ENCODE data around the gene LRRFIP2.
A peak's percentile ranks its signal among the peaks of the same experiment; 100 is the strongest.
"Not testable (repeated sequence)": the region's sequence is repeated elsewhere in the genome, so short reads cannot be mapped to it uniquely, and the experiment has no call there.

LRRFIP2 gene, protein sequence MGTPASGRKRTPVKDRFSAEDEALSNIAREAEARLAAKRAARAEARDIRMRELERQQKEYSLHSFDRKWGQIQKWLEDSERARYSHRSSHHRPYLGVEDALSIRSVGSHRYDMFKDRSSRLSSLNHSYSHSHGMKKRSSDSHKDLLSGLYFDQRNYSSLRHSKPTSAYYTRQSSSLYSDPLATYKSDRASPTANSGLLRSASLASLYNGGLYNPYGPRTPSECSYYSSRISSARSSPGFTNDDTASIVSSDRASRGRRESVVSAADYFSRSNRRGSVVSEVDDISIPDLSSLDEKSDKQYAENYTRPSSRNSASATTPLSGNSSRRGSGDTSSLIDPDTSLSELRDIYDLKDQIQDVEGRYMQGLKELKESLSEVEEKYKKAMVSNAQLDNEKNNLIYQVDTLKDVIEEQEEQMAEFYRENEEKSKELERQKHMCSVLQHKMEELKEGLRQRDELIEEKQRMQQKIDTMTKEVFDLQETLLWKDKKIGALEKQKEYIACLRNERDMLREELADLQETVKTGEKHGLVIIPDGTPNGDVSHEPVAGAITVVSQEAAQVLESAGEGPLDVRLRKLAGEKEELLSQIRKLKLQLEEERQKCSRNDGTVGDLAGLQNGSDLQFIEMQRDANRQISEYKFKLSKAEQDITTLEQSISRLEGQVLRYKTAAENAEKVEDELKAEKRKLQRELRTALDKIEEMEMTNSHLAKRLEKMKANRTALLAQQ

DNA sequence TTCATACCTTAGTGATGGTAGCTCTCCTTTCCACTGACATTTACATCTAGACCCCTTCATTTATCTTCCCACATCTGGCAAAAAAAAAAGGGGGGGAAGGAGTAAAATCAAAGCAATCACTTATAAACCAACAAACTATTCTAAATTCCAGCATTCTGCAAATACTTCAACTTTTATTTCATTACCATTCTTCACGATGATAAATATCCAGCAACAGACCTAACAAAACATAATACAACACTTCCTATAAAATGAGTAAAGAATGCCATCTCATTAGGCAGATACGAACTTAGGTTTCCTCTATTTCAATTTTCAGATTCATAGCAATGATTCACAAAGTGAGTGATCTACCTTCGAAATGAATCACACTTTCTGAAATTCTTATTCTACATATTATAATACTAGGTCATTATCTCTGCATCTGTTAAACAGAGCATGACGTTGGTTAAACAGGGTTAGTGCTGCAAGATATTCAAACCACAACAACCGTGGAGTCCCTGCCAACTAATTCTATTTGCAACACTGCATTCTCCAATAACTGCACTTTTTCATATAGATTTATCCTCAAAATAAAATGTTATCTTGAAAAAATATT, at the start of gene LRRFIP2:
LRRFIP2 (minus strand) TSS at position 51 of the 595 bp plus-strand sequence. CDS start 25,599 bp downstream, outside the sequence.
- H4K20me1 ChIP-seq (ENCODE audit: insufficient read depth, low read length, poor library complexity, severe bottlenecking): peaks cover 67% of the 10 kb centered on the region
- no peaks in the 10 kb centered on the region for H3K36me3 ChIP-seq (ENCODE audit: insufficient read depth, low read length)
- H3K9me2 ChIP-seq (replicated peaks; ENCODE audit: low read depth, low read length): no peaks in the 10 kb centered on the region
- TF ChIP-seq EZH2phosphoT487 (IDR thresholded peaks at IDR 0.05; ENCODE audit: borderline replicate concordance): no peak
- TF ChIP-seq, protein P1, sequence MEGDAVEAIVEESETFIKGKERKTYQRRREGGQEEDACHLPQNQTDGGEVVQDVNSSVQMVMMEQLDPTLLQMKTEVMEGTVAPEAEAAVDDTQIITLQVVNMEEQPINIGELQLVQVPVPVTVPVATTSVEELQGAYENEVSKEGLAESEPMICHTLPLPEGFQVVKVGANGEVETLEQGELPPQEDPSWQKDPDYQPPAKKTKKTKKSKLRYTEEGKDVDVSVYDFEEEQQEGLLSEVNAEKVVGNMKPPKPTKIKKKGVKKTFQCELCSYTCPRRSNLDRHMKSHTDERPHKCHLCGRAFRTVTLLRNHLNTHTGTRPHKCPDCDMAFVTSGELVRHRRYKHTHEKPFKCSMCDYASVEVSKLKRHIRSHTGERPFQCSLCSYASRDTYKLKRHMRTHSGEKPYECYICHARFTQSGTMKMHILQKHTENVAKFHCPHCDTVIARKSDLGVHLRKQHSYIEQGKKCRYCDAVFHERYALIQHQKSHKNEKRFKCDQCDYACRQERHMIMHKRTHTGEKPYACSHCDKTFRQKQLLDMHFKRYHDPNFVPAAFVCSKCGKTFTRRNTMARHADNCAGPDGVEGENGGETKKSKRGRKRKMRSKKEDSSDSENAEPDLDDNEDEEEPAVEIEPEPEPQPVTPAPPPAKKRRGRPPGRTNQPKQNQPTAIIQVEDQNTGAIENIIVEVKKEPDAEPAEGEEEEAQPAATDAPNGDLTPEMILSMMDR (conservative IDR thresholded peaks at IDR 0.05; ENCODE audit: low read length): no peak
- no peaks in the 10 kb centered on the region for H3K27me3 ChIP-seq (ENCODE audit: insufficient read depth, low read length, poor library complexity, severe bottlenecking)
- peak within 1 kb of the TSS; percentile 92 for H3K9ac ChIP-seq (ENCODE audit: low read depth, low read length, poor library complexity, severe bottlenecking)
- peaks cover 90% of the 10 kb centered on the region for H3K79me2 ChIP-seq (ENCODE audit: insufficient read depth, low read length)
- H3K4me1 ChIP-seq (ENCODE audit: insufficient read depth, low read length, poor library complexity, severe bottlenecking): peaks cover 74% of the 10 kb centered on the region
- peak within 1 kb of the TSS; percentile 89 for H3K4me3 ChIP-seq (ENCODE audit: low read length, poor library complexity, severe bottlenecking)
- no peaks in the 10 kb centered on the region for H3F3A ChIP-seq (ENCODE audit: low read depth)
- H3K4me2 ChIP-seq (ENCODE audit: low read depth, low read length, poor library complexity, severe bottlenecking): peak within 1 kb of the TSS; percentile 84
- peak within 1 kb of the TSS; percentile 99; the same call in 1 of the 2 replicates for H2AFZ ChIP-seq (ENCODE audit: low read length)
- H3K9me3 ChIP-seq (ENCODE audit: insufficient read depth, low read depth, low read length): no peaks in the 10 kb centered on the region

DNA sequence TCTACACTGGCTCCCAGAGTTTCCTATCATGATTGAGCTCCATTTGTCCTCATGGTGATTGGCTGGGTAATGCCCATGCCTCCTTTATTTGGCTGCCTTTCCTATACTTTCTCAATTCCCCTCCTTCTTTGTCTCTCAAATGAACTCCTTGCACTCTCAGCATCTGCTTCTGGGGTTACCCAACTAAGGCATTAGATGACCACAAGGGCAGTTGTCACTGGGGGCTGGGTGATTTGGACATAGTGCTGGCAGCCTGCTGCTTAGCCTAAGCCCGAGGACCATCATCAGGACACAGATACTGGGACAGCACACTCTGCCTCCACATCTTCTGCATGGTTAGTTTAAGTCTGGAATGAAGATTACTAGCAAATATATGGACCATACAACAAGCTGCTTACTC, 49.2 kb upstream of the LRRFIP2 start:
- no peaks in the 10 kb centered on the region for H3K9me3 ChIP-seq (ENCODE audit: insufficient read depth, low read depth, low read length)
- no peak overlapping the region for H3K4me3 ChIP-seq (ENCODE audit: low read length, poor library complexity, severe bottlenecking)
- H3K4me1 ChIP-seq (ENCODE audit: insufficient read depth, low read length, poor library complexity, severe bottlenecking): peaks cover 9% of the 10 kb centered on the region

DNA sequence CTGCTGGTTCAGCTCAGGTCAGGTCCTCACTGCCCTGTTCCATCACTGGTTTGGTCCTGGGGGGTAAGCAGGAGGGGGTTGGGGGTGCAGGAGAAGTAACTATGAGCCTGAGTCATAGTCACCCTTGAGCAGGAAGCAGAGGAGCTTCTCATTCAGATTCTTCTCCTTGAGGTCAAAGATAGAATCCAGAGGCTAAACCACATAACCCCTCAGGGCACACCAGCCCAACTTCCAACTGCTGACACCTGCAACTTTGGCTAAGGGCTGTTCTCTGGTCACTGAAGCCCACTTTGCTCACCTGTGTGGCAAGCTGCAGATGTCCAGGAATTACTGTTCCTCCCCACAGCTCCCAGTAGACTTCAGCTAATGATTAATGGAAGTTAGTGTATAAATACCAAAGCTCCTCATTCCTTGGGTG, 48.8 kb upstream of the LRRFIP2 start:
- Histone ChIP-seq H3K36me3 (ENCODE audit: insufficient read depth, low read length) (no peaks in the 10 kb centered on the region), H3K9ac (ENCODE audit: low read depth, low read length, poor library complexity, severe bottlenecking) (no peak overlapping the region), H3K4me1 (ENCODE audit: insufficient read depth, low read length, poor library complexity, severe bottlenecking) (peaks cover 9% of the 10 kb centered on the region), H3K79me2 (ENCODE audit: insufficient read depth, low read length) (no peaks in the 10 kb centered on the region), H2AFZ (ENCODE audit: low read length) (no peak overlapping the region), H3F3A (ENCODE audit: low read depth) (no peaks in the 10 kb centered on the region), H4K20me1 (ENCODE audit: insufficient read depth, low read length, poor library complexity, severe bottlenecking) (no peaks in the 10 kb centered on the region), H3K4me3 (ENCODE audit: low read length, poor library complexity, severe bottlenecking) (no peak overlapping the region), H3K9me3 (ENCODE audit: insufficient read depth, low read depth, low read length) (no peaks in the 10 kb centered on the region), H3K4me2 (ENCODE audit: low read depth, low read length, poor library complexity, severe bottlenecking) (peak overlapping the region; percentile 25), H3K9me2 (replicated peaks; ENCODE audit: low read depth, low read length) (no peaks in the 10 kb centered on the region), H3K27me3 (ENCODE audit: insufficient read depth, low read length, poor library complexity, severe bottlenecking) (no peaks in the 10 kb centered on the region)
- TF ChIP-seq, protein P1 (conservative IDR thresholded peaks at IDR 0.05; ENCODE audit: low read length): no peak
- no peak for TF ChIP-seq EZH2phosphoT487 (IDR thresholded peaks at IDR 0.05; ENCODE audit: borderline replicate concordance)

More for the DNA sequence above, 49.2 kb upstream of the LRRFIP2 start:
- no peaks in the 10 kb centered on the region for H3K36me3 ChIP-seq (ENCODE audit: insufficient read depth, low read length)
- H3K9me2 ChIP-seq (replicated peaks; ENCODE audit: low read depth, low read length): no peaks in the 10 kb centered on the region
- H3K27me3 ChIP-seq (ENCODE audit: insufficient read depth, low read length, poor library complexity, severe bottlenecking): no peaks in the 10 kb centered on the region
- TF ChIP-seq, protein P1 (conservative IDR thresholded peaks at IDR 0.05; ENCODE audit: low read length): no peak
- TF ChIP-seq EZH2phosphoT487 (IDR thresholded peaks at IDR 0.05; ENCODE audit: borderline replicate concordance): no peak
- no peaks in the 10 kb centered on the region for H4K20me1 ChIP-seq (ENCODE audit: insufficient read depth, low read length, poor library complexity, severe bottlenecking)
- H2AFZ ChIP-seq (ENCODE audit: low read length): no peak overlapping the region
- no peaks in the 10 kb centered on the region for H3F3A ChIP-seq (ENCODE audit: low read depth)
- H3K4me2 ChIP-seq (ENCODE audit: low read depth, low read length, poor library complexity, severe bottlenecking): peak overlapping the region; percentile 25
- no peaks in the 10 kb centered on the region for H3K79me2 ChIP-seq (ENCODE audit: insufficient read depth, low read length)
- no peak overlapping the region for H3K9ac ChIP-seq (ENCODE audit: low read depth, low read length, poor library complexity, severe bottlenecking)

DNA sequence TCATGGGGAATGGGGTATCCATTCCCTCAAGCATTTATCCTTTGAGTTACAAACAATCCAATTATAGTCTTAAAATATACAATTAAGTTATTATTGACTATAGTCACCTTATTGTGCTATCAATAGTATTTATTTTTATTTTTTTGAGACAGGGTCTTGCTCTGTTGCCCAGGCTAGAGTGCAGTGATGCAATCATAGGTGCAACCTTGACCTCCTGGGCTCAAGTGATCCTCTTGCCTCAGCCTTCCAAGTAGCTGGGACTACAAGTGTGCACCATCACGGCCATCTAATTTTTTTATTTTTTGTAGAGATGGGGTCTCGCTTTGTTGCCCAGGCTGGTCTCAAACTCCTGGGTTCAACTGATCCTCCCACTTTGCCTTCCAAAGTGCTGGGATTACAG, 48.2 kb upstream of the LRRFIP2 start:
- not testable (repeated sequence) for H3K4me1 ChIP-seq (ENCODE audit: insufficient read depth, low read length, poor library complexity, severe bottlenecking); H3K9ac ChIP-seq (ENCODE audit: low read depth, low read length, poor library complexity, severe bottlenecking); H4K20me1 ChIP-seq (ENCODE audit: insufficient read depth, low read length, poor library complexity, severe bottlenecking); H3K36me3 ChIP-seq (ENCODE audit: insufficient read depth, low read length); H3K9me3 ChIP-seq (ENCODE audit: insufficient read depth, low read depth, low read length); H3F3A ChIP-seq (ENCODE audit: low read depth); H3K9me2 ChIP-seq (replicated peaks; ENCODE audit: low read depth, low read length); H2AFZ ChIP-seq (ENCODE audit: low read length); H3K4me3 ChIP-seq (ENCODE audit: low read length, poor library complexity, severe bottlenecking); H3K27me3 ChIP-seq (ENCODE audit: insufficient read depth, low read length, poor library complexity, severe bottlenecking); H3K79me2 ChIP-seq (ENCODE audit: insufficient read depth, low read length)
- H3K4me2 ChIP-seq (ENCODE audit: low read depth, low read length, poor library complexity, severe bottlenecking): peak overlapping the region; percentile 25

Data from Loucy (cell line).